A549 (cell line): Measurements from ENCODE around the gene FHIT. TPM values are rescaled to one million over a fixed set of nuclear protein-coding genes. Genes with fewer than 3 reads are reported as not detected.

Source experiments
- ATAC-seq, 2 experiments: fragments of 200-7000 bp in 1 of 2; fragments of >200 bp in 1 of 2; cut with Nextera tagmentation in 1 of 2; cut with Tn5 transposase in 1 of 2; 3 replicates each; pipeline versions ENCODE4 v1.8.0 to v1.9.1; 2018 to 2020; ENCODE audit warnings: mild to moderate bottlenecking in 1 of 2, moderate library complexity in 1 of 2
- CTCF ChIA-PET: fragments of 300-600 bp; sonication (Branson Sonifier 250); formaldehyde crosslinking; extraction: SDS; loops from one replicate; lab custom pipeline; 2021; ENCODE audit warnings: antibody characterized with exemption, inconsistent platforms; lab: Yijun Ruan, JAX
- POLR2A ChIA-PET: fragments of 350-600 bp; formaldehyde crosslinking; extraction: SDS; loops from one replicate; lab custom pipeline; 2021; ENCODE audit warnings: antibody characterized with exemption, inconsistent platforms; lab: Yijun Ruan, JAX
- DNase-seq, 2 experiments: peaks; one replicate each; pipeline versions ENCODE4 v3.0.0 to v3.0.0-alpha.2; 2011 to 2016; ENCODE audit warnings: low read depth in 1 of 2, low spot score in 1 of 2
- FAIRE-seq: peaks from 2 replicates; lab custom pipeline; 2011; peaks lifted over from hg19 to GRCh38; lab: Jason Lieb, UNC
- H3K27ac ChIP-seq, 2 experiments: fragments of >200 bp; sonication (Bioruptor Twin); formaldehyde crosslinking; 3 replicates each; pipeline ENCODE4 v1.5.1; 2016 to 2017
- H3K4me1 ChIP-seq: fragments of >200 bp; sonication (Bioruptor Twin); formaldehyde crosslinking; 3 replicates; pipeline ENCODE4 v1.6.1; 2016
- H3K4me2 ChIP-seq: fragments of >200 bp; sonication (Bioruptor Twin); formaldehyde crosslinking; 3 replicates; pipeline ENCODE4 v1.6.1; 2016
- H3K4me3 ChIP-seq: fragments of >200 bp; sonication (Bioruptor Twin); formaldehyde crosslinking; 3 replicates; pipeline ENCODE4 v1.5.1; 2016
- H3K9me3 ChIP-seq: fragments of >200 bp; sonication (Bioruptor Twin); formaldehyde crosslinking; 3 replicates; pipeline ENCODE4 v1.6.1; 2016
- ATOH8 ChIP-seq: fragments of 250-450 bp; sonication (Bioruptor Pico); IDR thresholded peaks from 2 replicates; pipeline ENCODE4 v1.5.0; 2020; ENCODE audit warnings: low read depth, mild to moderate bottlenecking, moderate library complexity
- CBX2 ChIP-seq: fragments of 200-600 bp; sonication (generic); IDR thresholded peaks from 2 replicates; pipeline ENCODE4 v1.6.1; 2016; ENCODE audit warnings: low read depth, mild to moderate bottlenecking, borderline replicate concordance
- CBX8 ChIP-seq: fragments of 200-600 bp; sonication (generic); IDR thresholded peaks from 2 replicates; pipeline ENCODE4 v1.6.1; 2016
- CHD2 ChIP-seq: fragments of 150-350 bp; IDR thresholded peaks from 2 replicates; pipeline ENCODE4 v1.6.1; 2014; ENCODE audit warnings: low read length; ENCODE audit not compliant: partially characterized antibody
- E2F6 ChIP-seq: IDR thresholded peaks from 2 replicates; pipeline ENCODE4 v1.6.1; 2012; ENCODE audit warnings: low read depth, borderline replicate concordance
- EHF ChIP-seq: fragments of 250-450 bp; sonication (Bioruptor Pico); IDR thresholded peaks from 2 replicates; pipeline ENCODE4 v1.5.0; 2020; ENCODE audit warnings: mild to moderate bottlenecking
- EHMT2 ChIP-seq: fragments of 200-600 bp; sonication (generic); IDR thresholded peaks from 2 replicates; pipeline ENCODE4 v1.6.1; 2016; ENCODE audit warnings: antibody characterized with exemption, low read depth, mild to moderate bottlenecking, moderate library complexity
- ELK1 ChIP-seq: fragments of 150-350 bp; IDR thresholded peaks from 2 replicates; pipeline ENCODE4 v1.6.1; 2014; ENCODE audit warnings: low read depth, mild to moderate bottlenecking, low read length
- ESRRA ChIP-seq: fragments of 150-350 bp; IDR thresholded peaks from 2 replicates; pipeline ENCODE4 v1.6.1; 2014; ENCODE audit warnings: mild to moderate bottlenecking, low read length, borderline replicate concordance
- FOSB ChIP-seq: fragments of 250-450 bp; sonication (Bioruptor Pico); IDR thresholded peaks from 2 replicates; pipeline ENCODE4 v1.5.0; 2020; ENCODE audit warnings: mild to moderate bottlenecking, moderate library complexity
- FOXS1 ChIP-seq: fragments of 250-450 bp; sonication (Bioruptor Pico); IDR thresholded peaks from 2 replicates; pipeline ENCODE4 v1.5.0; 2020; ENCODE audit warnings: mild to moderate bottlenecking, moderate library complexity
- HEYL ChIP-seq: fragments of 250-450 bp; sonication (Bioruptor Pico); IDR thresholded peaks from 2 replicates; pipeline ENCODE4 v1.8.0; 2021; ENCODE audit warnings: mild to moderate bottlenecking, moderate library complexity
- HOXA7 ChIP-seq: fragments of 250-450 bp; sonication (Bioruptor Pico); IDR thresholded peaks from 2 replicates; pipeline ENCODE4 v1.5.0; 2020; ENCODE audit warnings: mild to moderate bottlenecking, moderate library complexity
- HOXB13 ChIP-seq: fragments of 250-450 bp; sonication (Bioruptor Pico); IDR thresholded peaks from 2 replicates; pipeline ENCODE4 v1.5.0; 2020; ENCODE audit warnings: low read depth, mild to moderate bottlenecking, moderate library complexity
- HOXB5 ChIP-seq: fragments of 250-450 bp; sonication (Bioruptor Pico); IDR thresholded peaks from 2 replicates; pipeline ENCODE4 v1.5.0; 2020; ENCODE audit warnings: mild to moderate bottlenecking, moderate library complexity
- JUNB ChIP-seq: fragments of >200 bp; sonication (Bioruptor Twin); formaldehyde crosslinking; IDR thresholded peaks from 2 replicates; pipeline ENCODE4 v1.6.1; 2016
- KDM5A ChIP-seq: fragments of 200-600 bp; sonication (generic); IDR thresholded peaks from 2 replicates; pipeline ENCODE4 v1.6.1; 2016; ENCODE audit warnings: antibody characterized with exemption, mild to moderate bottlenecking
- MAFK ChIP-seq: fragments of 450-650 bp; IDR thresholded peaks from 2 replicates; pipeline ENCODE4 v1.6.1; 2014; ENCODE audit not compliant: partially characterized antibody
- MAX ChIP-seq: IDR thresholded peaks from 2 replicates; pipeline ENCODE4 v1.6.1; 2012
- MAZ ChIP-seq: fragments of 150-350 bp; IDR thresholded peaks from 2 replicates; pipeline ENCODE4 v1.6.1; 2014; ENCODE audit warnings: antibody characterized with exemption, low read depth, low read length, borderline replicate concordance
- MYC ChIP-seq: IDR thresholded peaks from 2 replicates; pipeline ENCODE4 v1.6.1; 2012; ENCODE audit warnings: mild to moderate bottlenecking, inconsistent platforms, low read length, improper control_type of control experiment, borderline replicate concordance
- NFE2L2 ChIP-seq: fragments of 150-350 bp; conservative IDR thresholded peaks from 2 replicates; pipeline ENCODE4 v1.6.1; 2014; ENCODE audit warnings: low read length
- RARB ChIP-seq: fragments of 250-450 bp; sonication (Bioruptor Pico); IDR thresholded peaks from 2 replicates; pipeline ENCODE4 v1.8.0; 2021; ENCODE audit warnings: mild to moderate bottlenecking, moderate library complexity
- RCOR1 ChIP-seq: fragments of 150-350 bp; IDR thresholded peaks from 2 replicates; pipeline ENCODE4 v1.6.1; 2014; ENCODE audit warnings: antibody characterized with exemption, low read length, low read depth
- REST ChIP-seq: fragments of 200-600 bp; sonication (generic); IDR thresholded peaks from 2 replicates; pipeline ENCODE4 v1.6.1; 2016; ENCODE audit warnings: antibody characterized with exemption, mild to moderate bottlenecking, moderate library complexity
- RNF2 ChIP-seq: fragments of 200-600 bp; sonication (generic); IDR thresholded peaks from 2 replicates; pipeline ENCODE4 v1.6.1; 2016; ENCODE audit warnings: low read depth, mild to moderate bottlenecking, antibody characterized with exemption, moderate library complexity, borderline replicate concordance
- SMC3 ChIP-seq: fragments of >200 bp; sonication (Bioruptor Twin); formaldehyde crosslinking; IDR thresholded peaks from 3 replicates; pipeline ENCODE4 v1.6.1; 2018; ENCODE audit warnings: inconsistent platforms
- ZFP36 ChIP-seq: fragments of 450-650 bp; IDR thresholded peaks from 2 replicates; pipeline ENCODE4 v1.6.1; 2014; ENCODE audit warnings: borderline replicate concordance; ENCODE audit not compliant: partially characterized antibody
- ZNF302 ChIP-seq: fragments of 250-450 bp; sonication (Bioruptor Pico); IDR thresholded peaks from 2 replicates; pipeline ENCODE4 v1.9.0; 2021; ENCODE audit warnings: inconsistent platforms, mild to moderate bottlenecking, moderate library complexity
- WGBS: methylation state at CpG from one replicate; pipeline ENCODE4 v1.1.6; 2017; ENCODE audit errors: missing lambda C conversion rate; 5-methylcytosine and 5-hydroxymethylcytosine counted together
- polyA plus RNA-seq, 4 experiments: library from polyadenylated mRNA; depleted of rRNA in 3 of 4; stranded (reverse); fragments of >200 nt; fragmentation: RNase III in 1 of 4; extraction: RNeasy Plus Mini Kit Qiagen cat#74134 plus additional on column Dnase treatment in 1 of 4; gene quantifications; 2 replicates in 3 of 4; 3 replicates in 1 of 4; pipeline ENCODE4 v1.2.3, GENCODE V29; 2011 to 2017

Gene FHIT
- polyA plus RNA-seq, 2 of the 4 experiments (the other 2 are of a cell fraction): 0.76 to 0.92 TPM

GRCh38 chr3:59751606-59752005, 1499.6 kb downstream of the FHIT start:
- Histone ChIP-seq H3K9me3 (no peaks in the 10 kb centered on the region), H3K4me3 (no peak overlapping the region), H3K27ac (no peak overlapping the region), H3K4me1 (no peaks in the 10 kb centered on the region), H3K4me2 (no peak overlapping the region)
- DNase-seq (no peak), FAIRE-seq (no peak), ATAC-seq (no peak)
- ChIA-PET CTCF (no interaction called here), POLR2A (no interaction called here)
- TF ChIP-seq RARB (no peak), SMC3 (no peak), EHF (CRISPR knock-in tag) (no peak), CBX2 (no peak), ZFP36 (no peak), MAFK (no peak), CHD2 (no peak), HEYL (CRISPR knock-in tag) (no peak), MAX (no peak), RNF2 (no peak)
- 66% methylated on average over 4 of the region's 4 CpGs for WGBS

GRCh38 chr3:59750391-59750790, 1500.9 kb downstream of the FHIT start:
- DNase-seq: no peak
- no peak overlapping the region for H3K4me3 ChIP-seq
- H3K4me2 ChIP-seq: no peak overlapping the region
- no peak for FAIRE-seq
- POLR2A ChIA-PET: no interaction called here
- no peaks in the 10 kb centered on the region for H3K9me3 ChIP-seq
- CTCF ChIA-PET: no interaction called here
- no peak for TF ChIP-seq ZNF302
- no peak for TF ChIP-seq KDM5A
- TF ChIP-seq ATOH8 (CRISPR knock-in tag): no peak
- no peak for TF ChIP-seq RCOR1
- TF ChIP-seq FOSB (CRISPR knock-in tag): no peak
- no peak for TF ChIP-seq NFE2L2
- TF ChIP-seq REST: no peak
- TF ChIP-seq E2F6: no peak
- TF ChIP-seq MAX: no peak
- TF ChIP-seq HOXB5 (CRISPR knock-in tag): no peak
- 15% methylated on average over 1 of the region's 1 CpG for WGBS
- H3K4me1 ChIP-seq: no peaks in the 10 kb centered on the region
- H3K27ac ChIP-seq: no peak overlapping the region
- ATAC-seq: no peak

- POLR2A ChIA-PET: no interaction called here
- Histone ChIP-seq H3K27ac (no peak overlapping the region), H3K4me2 (no peak overlapping the region)
- ATAC-seq (no peak), DNase-seq (no peak)
- CTCF ChIA-PET: no interaction called here
- TF ChIP-seq HEYL (CRISPR knock-in tag) (no peak), NFE2L2 (no peak), HOXA7 (CRISPR knock-in tag) (no peak), CBX8 (no peak), CBX2 (no peak), FOXS1 (CRISPR knock-in tag) (no peak), JUNB (no peak), HOXB13 (CRISPR knock-in tag) (no peak), SMC3 (no peak), E2F6 (no peak), EHMT2 (no peak), MAZ (no peak), MYC (no peak), ESRRA (no peak), ELK1 (no peak)
- TF ChIP-seq, all 56 proteins: peak for 0
- no peak for FAIRE-seq
- Histone ChIP-seq H3K4me3 (no peak overlapping the region), H3K9me3 (no peaks in the 10 kb centered on the region), H3K4me1 (no peaks in the 10 kb centered on the region)
- WGBS: 73% methylated on average over 6 of the region's 6 CpGs
Observed at GRCh38 chr3:59749291-59749690, 1502.0 kb downstream of the FHIT start.
